Upper lobe of left lung (tissue), 4 donors: ENCODE measurements around the gene LDAH.
"Not testable (repeated sequence)": the region's sequence is repeated elsewhere in the genome, so short reads cannot be mapped to it uniquely, and the experiment has no call there.

Experiments
- CTCF ChIP-seq, 6 experiments: fragments of 450-650 bp in 4 of 6; fragments of 200-600 bp in 2 of 6; sonication (generic) in 2 of 6; IDR thresholded peaks; one replicate each; pipeline ENCODE4 v1.5.1; 2016 to 2019; ENCODE audit warnings: antibody characterized with exemption in 6 of 6
- EP300 ChIP-seq, 4 donors: sonication (generic); formaldehyde crosslinking; IDR thresholded peaks; one replicate each; pipeline ENCODE4 v1.5.1; 2017; ENCODE audit warnings: antibody characterized with exemption in 4 of 4, control low read depth in 2 of 4
- POLR2A ChIP-seq, 4 donors: fragments of 450-650 bp; IDR thresholded peaks; one replicate each; pipeline ENCODE4 v1.5.1; 2016 to 2017; ENCODE audit warnings: antibody characterized with exemption in 4 of 4, mild to moderate bottlenecking in 2 of 4
- POLR2AphosphoS5 ChIP-seq, 2 donors: sonication (generic); formaldehyde crosslinking; IDR thresholded peaks; one replicate each; pipeline ENCODE4 v1.5.1; 2017; ENCODE audit warnings: antibody characterized with exemption in 2 of 2

DNA sequence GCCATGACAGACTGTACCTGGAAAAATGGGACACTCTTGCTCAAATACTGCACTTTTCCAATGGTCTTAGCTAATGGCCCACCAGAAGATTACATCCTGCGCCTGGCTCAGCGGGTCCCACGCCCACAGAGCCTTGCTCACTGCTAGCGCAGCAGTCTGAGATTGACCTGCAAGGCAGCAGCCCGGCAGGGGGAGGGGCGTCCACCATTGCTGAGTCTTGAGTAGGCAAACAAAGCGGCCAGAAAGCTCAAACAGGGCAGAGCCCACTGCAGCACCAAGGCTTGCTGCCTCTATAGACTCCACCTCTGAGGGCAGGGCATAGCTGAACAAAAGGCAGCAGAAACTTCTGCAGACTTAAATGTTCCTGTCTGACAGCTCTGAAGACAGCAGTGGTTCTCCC is 111.3 kb downstream of the LDAH start:
- TF ChIP-seq CTCF, POLR2A, EP300, POLR2AphosphoS5 (IDR thresholded peaks at IDR 0.05): not testable (repeated sequence)
